Measurements from ENCODE around the gene HPS5.

DNA sequence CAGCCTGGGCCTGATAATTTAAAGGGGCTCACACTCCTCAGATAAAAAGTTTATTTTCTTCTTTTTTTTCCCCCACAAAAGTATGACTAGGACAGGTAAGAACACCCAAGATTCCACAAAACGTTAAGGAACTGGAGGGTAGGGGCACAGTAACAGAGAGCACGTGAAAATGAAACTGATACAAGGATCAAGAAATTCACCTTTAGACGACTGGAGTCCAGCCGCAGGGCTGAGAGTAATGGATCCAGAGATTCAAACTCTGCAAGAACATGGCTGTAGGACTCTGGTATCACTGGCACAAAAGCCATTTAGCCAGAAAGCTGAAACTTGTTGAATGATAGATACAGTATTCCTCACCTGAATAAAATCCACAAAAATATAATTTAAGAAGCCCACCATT is 4.4 kb downstream of the HPS5 start:
- no peak for TF ChIP-seq EZH2 (IDR thresholded peaks at IDR 0.05)
- TF ChIP-seq, protein P1, sequence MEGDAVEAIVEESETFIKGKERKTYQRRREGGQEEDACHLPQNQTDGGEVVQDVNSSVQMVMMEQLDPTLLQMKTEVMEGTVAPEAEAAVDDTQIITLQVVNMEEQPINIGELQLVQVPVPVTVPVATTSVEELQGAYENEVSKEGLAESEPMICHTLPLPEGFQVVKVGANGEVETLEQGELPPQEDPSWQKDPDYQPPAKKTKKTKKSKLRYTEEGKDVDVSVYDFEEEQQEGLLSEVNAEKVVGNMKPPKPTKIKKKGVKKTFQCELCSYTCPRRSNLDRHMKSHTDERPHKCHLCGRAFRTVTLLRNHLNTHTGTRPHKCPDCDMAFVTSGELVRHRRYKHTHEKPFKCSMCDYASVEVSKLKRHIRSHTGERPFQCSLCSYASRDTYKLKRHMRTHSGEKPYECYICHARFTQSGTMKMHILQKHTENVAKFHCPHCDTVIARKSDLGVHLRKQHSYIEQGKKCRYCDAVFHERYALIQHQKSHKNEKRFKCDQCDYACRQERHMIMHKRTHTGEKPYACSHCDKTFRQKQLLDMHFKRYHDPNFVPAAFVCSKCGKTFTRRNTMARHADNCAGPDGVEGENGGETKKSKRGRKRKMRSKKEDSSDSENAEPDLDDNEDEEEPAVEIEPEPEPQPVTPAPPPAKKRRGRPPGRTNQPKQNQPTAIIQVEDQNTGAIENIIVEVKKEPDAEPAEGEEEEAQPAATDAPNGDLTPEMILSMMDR (IDR thresholded peaks at IDR 0.05): no peak

Data from neural progenitor cell (in vitro differentiated cells).